OCI-LY7 (cell line): ENCODE measurements around the gene SALL3. TPM values are rescaled to one million over a fixed set of nuclear protein-coding genes. Genes with fewer than 3 reads are reported as not detected.

Source experiments
- BruUV-seq: library from RNA; stranded (reverse); fragments of 400-500 nt; replicated peaks from 2 replicates; lab custom pipeline; 2021; lab: Mats Ljungman, UMichigan
- CTCF ChIA-PET: fragments of 300-600 bp; sonication (Branson Sonifier 250); formaldehyde crosslinking; loops from one replicate; lab custom pipeline; 2022; ENCODE audit warnings: antibody characterized with exemption; ENCODE audit not compliant: unreplicated experiment; lab: Charles Lee
- POLR2A ChIA-PET: fragments of 300-600 bp; sonication (Branson Sonifier 250); formaldehyde crosslinking; loops from one replicate; lab custom pipeline; 2022; ENCODE audit warnings: antibody characterized with exemption; lab: Charles Lee
- DNase-seq: peaks from one replicate; pipeline ENCODE4 v3.0.0-alpha.2; 2015; ENCODE audit warnings: low spot score
- H2AFZ ChIP-seq: fragments of 200-600 bp; sonication (generic), shearing (Covaris generic); 2 replicates; pipeline ENCODE4 v1.6.1; 2014; ENCODE audit warnings: mild to moderate bottlenecking, antibody characterized with exemption, low read length, moderate library complexity
- H3K27ac ChIP-seq: fragments of 200-600 bp; sonication (generic); 2 replicates; pipeline ENCODE4 v1.5.1; 2014; ENCODE audit warnings: mixed run types, low read depth, mild to moderate bottlenecking, moderate library complexity, low read length, inconsistent platforms; ENCODE audit not compliant: poor library complexity, severe bottlenecking
- H3K36me3 ChIP-seq: fragments of 200-600 bp; sonication (generic); 2 replicates; pipeline ENCODE4 v1.6.1; 2014; ENCODE audit warnings: mild to moderate bottlenecking, antibody characterized with exemption, low read length, moderate library complexity, mixed read lengths; ENCODE audit not compliant: insufficient read depth
- H3K4me1 ChIP-seq: fragments of 200-600 bp; sonication (generic); 2 replicates; pipeline ENCODE4 v1.5.1; 2014; ENCODE audit warnings: mild to moderate bottlenecking, low read length; ENCODE audit not compliant: insufficient read depth, poor library complexity, severe bottlenecking
- H3K4me2 ChIP-seq: fragments of 200-600 bp; sonication (generic); 2 replicates; pipeline ENCODE4 v1.6.1; 2014; ENCODE audit warnings: mild to moderate bottlenecking, low read length
- H3K4me3 ChIP-seq: fragments of 200-600 bp; sonication (generic); 2 replicates; pipeline ENCODE4 v1.5.1; 2014; ENCODE audit warnings: mild to moderate bottlenecking, low read depth, low read length; ENCODE audit not compliant: poor library complexity, severe bottlenecking
- H3K79me2 ChIP-seq: fragments of 200-600 bp; sonication (generic); 2 replicates; pipeline ENCODE4 v1.6.1; 2016; ENCODE audit warnings: low read depth, mild to moderate bottlenecking, low read length, moderate library complexity, mixed read lengths; ENCODE audit not compliant: insufficient read depth
- H3K9me2 ChIP-seq: fragments of 200-600 bp; sonication (generic); 2 replicates; pipeline ENCODE4 v1.6.1; 2016; ENCODE audit warnings: mild to moderate bottlenecking, low read length, mixed read lengths; ENCODE audit not compliant: insufficient read depth
- H3K9me3 ChIP-seq: fragments of 200-600 bp; sonication (generic); 2 replicates; pipeline ENCODE4 v1.6.1; 2014; ENCODE audit warnings: mild to moderate bottlenecking, mixed run types, low read length, mixed read lengths
- H4K20me1 ChIP-seq: fragments of 200-600 bp; sonication (generic); 2 replicates; pipeline ENCODE4 v1.6.1; 2014; ENCODE audit warnings: mild to moderate bottlenecking, antibody characterized with exemption, low read length, moderate library complexity, mixed read lengths; ENCODE audit not compliant: insufficient read depth
- EZH2phosphoT487 ChIP-seq: fragments of 200-600 bp; sonication (generic); IDR thresholded peaks from 2 replicates; pipeline ENCODE4 v1.6.1; 2018; ENCODE audit warnings: low read depth, borderline replicate concordance, mild to moderate bottlenecking, mixed run types, antibody characterized with exemption, low read length, moderate library complexity, mixed read lengths
- intact Hi-C: fragments of 100-400 bp; cut with micrococcal nuclease; formaldehyde crosslinking; loops from one replicate; pipeline ENCODE4 v1.10.0; 2022; ENCODE audit not compliant: unreplicated experiment
- total RNA-seq, 2 experiments: library from RNA; depleted of rRNA in 1 of 2; stranded (reverse); fragments of >200 nt in 1 of 2; shearing (Covaris generic) in 1 of 2; gene quantifications; 2 replicates each; pipeline ENCODE4 v1.2.3, GENCODE V29; 2014 to 2022
- TF ChIP-seq, protein P1 (sequence below): fragments of 200-600 bp; sonication (generic); conservative IDR thresholded peaks from 2 replicates; pipeline ENCODE4 v1.5.1; 2014; ENCODE audit warnings: mild to moderate bottlenecking, antibody characterized with exemption, low read length, moderate library complexity, mixed read lengths

SALL3 gene
- total RNA-seq, 2 experiments from 2014 or later: not detected

GRCh38 chr18:79042276-79042675 is 62.7 kb downstream of the SALL3 start:
- H3K79me2 ChIP-seq: no peaks in the 10 kb centered on the region
- no peak for TF ChIP-seq EZH2phosphoT487
- TF ChIP-seq, protein P1, sequence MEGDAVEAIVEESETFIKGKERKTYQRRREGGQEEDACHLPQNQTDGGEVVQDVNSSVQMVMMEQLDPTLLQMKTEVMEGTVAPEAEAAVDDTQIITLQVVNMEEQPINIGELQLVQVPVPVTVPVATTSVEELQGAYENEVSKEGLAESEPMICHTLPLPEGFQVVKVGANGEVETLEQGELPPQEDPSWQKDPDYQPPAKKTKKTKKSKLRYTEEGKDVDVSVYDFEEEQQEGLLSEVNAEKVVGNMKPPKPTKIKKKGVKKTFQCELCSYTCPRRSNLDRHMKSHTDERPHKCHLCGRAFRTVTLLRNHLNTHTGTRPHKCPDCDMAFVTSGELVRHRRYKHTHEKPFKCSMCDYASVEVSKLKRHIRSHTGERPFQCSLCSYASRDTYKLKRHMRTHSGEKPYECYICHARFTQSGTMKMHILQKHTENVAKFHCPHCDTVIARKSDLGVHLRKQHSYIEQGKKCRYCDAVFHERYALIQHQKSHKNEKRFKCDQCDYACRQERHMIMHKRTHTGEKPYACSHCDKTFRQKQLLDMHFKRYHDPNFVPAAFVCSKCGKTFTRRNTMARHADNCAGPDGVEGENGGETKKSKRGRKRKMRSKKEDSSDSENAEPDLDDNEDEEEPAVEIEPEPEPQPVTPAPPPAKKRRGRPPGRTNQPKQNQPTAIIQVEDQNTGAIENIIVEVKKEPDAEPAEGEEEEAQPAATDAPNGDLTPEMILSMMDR: no peak
- no peak overlapping the region for H3K4me3 ChIP-seq
- H2AFZ ChIP-seq: no peak overlapping the region
- BruUV-seq: no TSS peak
- H3K36me3 ChIP-seq: no peaks in the 10 kb centered on the region
- no peaks in the 10 kb centered on the region for H3K9me3 ChIP-seq
- intact Hi-C loops: no loop called here
- H3K9me2 ChIP-seq: no peaks in the 10 kb centered on the region
- no peaks in the 10 kb centered on the region for H4K20me1 ChIP-seq
- no peak overlapping the region for H3K4me2 ChIP-seq
- H3K27ac ChIP-seq: no peak overlapping the region
- ChIA-PET CTCF (no interaction called here), POLR2A (no interaction called here)
- DNase-seq: no peak
- H3K4me1 ChIP-seq: no peaks in the 10 kb centered on the region

DNA sequence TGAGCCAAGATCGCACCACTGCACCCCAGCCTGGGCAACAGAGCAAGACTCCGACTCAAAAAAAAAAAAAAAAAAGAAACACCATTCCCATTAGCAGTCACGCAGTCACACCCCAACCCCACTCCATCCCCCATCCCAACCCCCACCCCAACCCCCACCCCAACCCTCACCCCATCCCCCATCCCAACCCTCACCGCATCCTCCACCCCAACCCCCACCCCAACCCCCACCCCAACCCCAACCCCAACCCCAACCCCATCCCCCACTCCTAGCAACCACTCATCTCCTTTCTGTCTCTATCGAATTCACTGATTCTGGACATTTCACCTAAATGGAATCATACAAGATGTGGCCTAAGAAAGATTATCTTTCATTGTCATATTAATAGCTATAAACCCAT is 63.7 kb downstream of the SALL3 start:
- H3K9me3 ChIP-seq: no peaks in the 10 kb centered on the region
- no peak overlapping the region for H3K4me2 ChIP-seq
- no peak overlapping the region for H3K4me3 ChIP-seq
- H3K79me2 ChIP-seq: no peaks in the 10 kb centered on the region
- POLR2A ChIA-PET: no interaction called here
- DNase-seq: no peak
- H3K36me3 ChIP-seq: no peaks in the 10 kb centered on the region
- CTCF ChIA-PET: no interaction called here
- H4K20me1 ChIP-seq: no peaks in the 10 kb centered on the region
- no TSS peak for BruUV-seq
- intact Hi-C loops: no loop called here
- no peak overlapping the region for H2AFZ ChIP-seq
- H3K9me2 ChIP-seq: no peaks in the 10 kb centered on the region
- no peaks in the 10 kb centered on the region for H3K4me1 ChIP-seq
- no peak overlapping the region for H3K27ac ChIP-seq
- TF ChIP-seq, protein P1: no peak
- TF ChIP-seq EZH2phosphoT487: no peak

DNA sequence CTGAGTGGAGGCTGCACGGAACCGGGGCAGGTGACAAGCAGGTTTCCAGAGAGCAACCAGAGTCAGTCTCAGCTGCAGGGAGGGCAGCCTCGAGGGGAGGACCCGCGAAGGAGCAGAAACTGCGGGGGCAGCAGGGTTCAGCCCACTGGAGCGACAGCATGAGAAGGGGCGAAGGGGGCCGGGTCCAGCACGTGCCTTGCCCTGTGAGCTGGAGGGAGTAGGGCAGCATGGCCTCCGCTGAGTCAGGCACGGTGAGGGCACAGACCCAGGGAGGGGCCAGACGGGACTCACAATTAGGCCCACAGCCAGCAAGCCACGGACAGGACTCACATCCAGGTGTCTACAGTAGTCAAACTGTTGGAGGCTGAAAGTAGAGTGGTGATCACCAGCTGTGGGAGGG is 66.9 kb downstream of the SALL3 start:
- Histone ChIP-seq H3K4me1 (no peaks in the 10 kb centered on the region), H4K20me1 (no peaks in the 10 kb centered on the region), H3K9me2 (no peaks in the 10 kb centered on the region), H3K9me3 (no peaks in the 10 kb centered on the region), H3K4me2 (no peak overlapping the region), H2AFZ (no peak overlapping the region), H3K79me2 (no peaks in the 10 kb centered on the region), H3K27ac (no peak overlapping the region), H3K36me3 (no peaks in the 10 kb centered on the region), H3K4me3 (no peak overlapping the region)
- CTCF ChIA-PET: no interaction called here
- no peak for DNase-seq
- TF ChIP-seq EZH2phosphoT487: no peak
- TF ChIP-seq, protein P1: no peak
- POLR2A ChIA-PET: no interaction called here
- BruUV-seq: no TSS peak
- intact Hi-C loops: no loop called here
